K562 (cell line): ENCODE measurements around the gene ACACB. TPM values are rescaled to one million over a fixed set of nuclear protein-coding genes. Genes with fewer than 3 reads are reported as not detected.

ENCODE experiments used
- C11orf30 ChIP-seq: fragments of 450-650 bp; IDR thresholded peaks from 2 replicates; pipeline ENCODE4 v1.6.1; 2016; ENCODE audit warnings: low read depth, mild to moderate bottlenecking
- EP300 ChIP-seq: IDR thresholded peaks from 2 replicates; pipeline ENCODE4 v1.6.1; 2012; ENCODE audit warnings: low read length, improper control_type of control experiment
- FOXK2 ChIP-seq, 2 experiments: fragments of 450-650 bp; IDR thresholded peaks in 1 of 2; conservative IDR thresholded peaks in 1 of 2; 2 replicates each; pipeline ENCODE4 v1.6.1; 2016; ENCODE audit warnings: low read depth in 2 of 2, mild to moderate bottlenecking in 1 of 2
- GABPB1 ChIP-seq: sonication (generic); formaldehyde crosslinking; IDR thresholded peaks from 2 replicates; pipeline ENCODE4 v1.8.0; 2022; ENCODE audit warnings: mild to moderate bottlenecking, missing genetic modification reagents
- MEF2D ChIP-seq: conservative IDR thresholded peaks from 2 replicates; pipeline ENCODE4 v1.6.1; 2016; ENCODE audit warnings: low read depth, missing genetic modification characterization, missing compliant biosample characterization
- NR3C1 ChIP-seq: sonication (generic); formaldehyde crosslinking; IDR thresholded peaks from 2 replicates; pipeline ENCODE4 v1.8.1; 2022; ENCODE audit warnings: missing genetic modification reagents
- PHB2 ChIP-seq: fragments of 450-650 bp; IDR thresholded peaks from 2 replicates; pipeline ENCODE4 v1.6.1; 2017; ENCODE audit warnings: low read depth
- POLR2G ChIP-seq: fragments of 200-400 bp; formaldehyde crosslinking; IDR thresholded peaks from 2 replicates; pipeline ENCODE4 v1.6.1; 2017; ENCODE audit warnings: low read depth, mild to moderate bottlenecking, antibody characterized with exemption, low read length, moderate library complexity
- RAD21 ChIP-seq, 2 experiments: fragments of 250-450 bp in 1 of 2; fragments of 450-650 bp in 1 of 2; sonication (Bioruptor Pico) in 1 of 2; formaldehyde crosslinking in 1 of 2; IDR thresholded peaks in 1 of 2; conservative IDR thresholded peaks in 1 of 2; 2 replicates each; pipeline versions ENCODE4 v1.4.0 to v1.8.0; 2020 to 2022; ENCODE audit warnings: mild to moderate bottlenecking in 2 of 2, moderate library complexity in 1 of 2
- RBM14 ChIP-seq: fragments of 200-400 bp; formaldehyde crosslinking; IDR thresholded peaks from 2 replicates; pipeline ENCODE4 v1.6.1; 2018; ENCODE audit warnings: low read depth, mild to moderate bottlenecking, low read length, moderate library complexity, borderline replicate concordance; ENCODE audit not compliant: insufficient read depth
- SMAD3 ChIP-seq: fragments of 450-650 bp; formaldehyde crosslinking; conservative IDR thresholded peaks from 2 replicates; pipeline ENCODE4 v1.4.0; 2020; ENCODE audit warnings: mild to moderate bottlenecking
- SNRNP70 ChIP-seq: fragments of 200-400 bp; formaldehyde crosslinking; optimal IDR thresholded peaks from 2 replicates; pipeline ENCODE3; 2017; ENCODE audit warnings: low read depth, low read length
- SREBF2 ChIP-seq: sonication (generic); formaldehyde crosslinking; IDR thresholded peaks from 2 replicates; pipeline ENCODE4 v1.4.0; 2020; ENCODE audit warnings: mild to moderate bottlenecking, missing genetic modification reagents
- ZNF12 ChIP-seq: sonication (generic); formaldehyde crosslinking; IDR thresholded peaks from 2 replicates; pipeline ENCODE4 v1.4.0; 2020; ENCODE audit warnings: mild to moderate bottlenecking, missing genetic modification reagents
- ZNF24 ChIP-seq: fragments of 450-650 bp; IDR thresholded peaks from 2 replicates; pipeline ENCODE4 v1.6.1; 2016
- ZNF253 ChIP-seq: fragments of 250-450 bp; sonication (Bioruptor Pico); conservative IDR thresholded peaks from 2 replicates; pipeline ENCODE4 v1.6.1; 2021; ENCODE audit warnings: mild to moderate bottlenecking
- ZNF717 ChIP-seq: fragments of 250-450 bp; sonication (Bioruptor Pico); IDR thresholded peaks from 2 replicates; pipeline ENCODE4 v1.5.0; 2021
- polyA plus RNA-seq, 8 experiments: library from polyadenylated mRNA; depleted of rRNA in 4 of 8; stranded (reverse) in 5 of 8; unstranded in 3 of 8; fragments of >200 nt; fragmentation: Nextera tagmentation in 2 of 8; fragmentation: Illumina TruSeq in 1 of 8; extraction: Ambion mirVana in 2 of 8; extraction: Trizol in 1 of 8; gene quantifications; 2 replicates each; pipeline versions ENCODE4 v1.2.1 to v1.2.3, GENCODE V29; 2011 to 2014; ENCODE audit warnings: inconsistent platforms in 1 of 8, missing spikeins in 1 of 8
- total RNA-seq, 7 experiments: library from RNA; depleted of rRNA in 6 of 7; stranded (reverse); fragments of >200 nt in 6 of 7; fragmentation: Illumina TruSeq in 2 of 7; extraction: Trizol in 2 of 7; gene quantifications; 2 replicates each; pipeline versions ENCODE4 v1.2.1 to v1.2.3, GENCODE V29; 2011 to 2021; ENCODE audit warnings: low replicate concordance in 1 of 7
- TF ChIP-seq, protein P1 (sequence below): fragments of 450-650 bp; formaldehyde crosslinking; conservative IDR thresholded peaks from 2 replicates; pipeline ENCODE4 v1.4.0; 2022; ENCODE audit warnings: mild to moderate bottlenecking, missing genetic modification characterization
- TF ChIP-seq, protein P2 (sequence below), 2 experiments: fragments of 200-800 bp in 1 of 2; sonication (Bioruptor generic) in 1 of 2; sonication (generic) in 1 of 2; formaldehyde crosslinking in 1 of 2; IDR thresholded peaks in 1 of 2; conservative IDR thresholded peaks in 1 of 2; 2 replicates each; pipeline versions ENCODE4 v1.5.0 to v1.6.1; 2016 to 2020; ENCODE audit warnings: missing compliant biosample characterization in 1 of 2, missing genetic modification characterization in 1 of 2, missing genetic modification reagents in 1 of 2
- TF ChIP-seq, protein P3 (sequence below), 2 experiments: fragments of 450-650 bp in 1 of 2; sonication (generic) in 1 of 2; formaldehyde crosslinking in 1 of 2; IDR thresholded peaks in 1 of 2; conservative IDR thresholded peaks in 1 of 2; 2 replicates each; pipeline versions ENCODE4 v1.6.1 to v1.8.1; 2016 to 2023; ENCODE audit warnings: mild to moderate bottlenecking in 2 of 2, moderate library complexity in 2 of 2, inconsistent platforms in 1 of 2, missing genetic modification reagents in 1 of 2
- TF ChIP-seq, protein P4 (sequence below), 3 experiments: fragments of 200-800 bp in 1 of 3; sonication (Bioruptor generic) in 1 of 3; sonication (generic) in 1 of 3; formaldehyde crosslinking in 1 of 3; IDR thresholded peaks; 2 replicates each; pipeline versions ENCODE4 v1.6.1 to v1.8.0; 2016 to 2022; ENCODE audit warnings: mild to moderate bottlenecking in 2 of 3, missing compliant biosample characterization in 2 of 3, missing genetic modification characterization in 2 of 3, missing genetic modification reagents in 1 of 3

ACACB gene
- total and polyA plus RNA-seq, 9 of the 15 experiments (the other 6 are each of a cell fraction or from before 2014, with no cell fraction given) = 0.10 to 2.5 (median 0.83) TPM

DNA sequence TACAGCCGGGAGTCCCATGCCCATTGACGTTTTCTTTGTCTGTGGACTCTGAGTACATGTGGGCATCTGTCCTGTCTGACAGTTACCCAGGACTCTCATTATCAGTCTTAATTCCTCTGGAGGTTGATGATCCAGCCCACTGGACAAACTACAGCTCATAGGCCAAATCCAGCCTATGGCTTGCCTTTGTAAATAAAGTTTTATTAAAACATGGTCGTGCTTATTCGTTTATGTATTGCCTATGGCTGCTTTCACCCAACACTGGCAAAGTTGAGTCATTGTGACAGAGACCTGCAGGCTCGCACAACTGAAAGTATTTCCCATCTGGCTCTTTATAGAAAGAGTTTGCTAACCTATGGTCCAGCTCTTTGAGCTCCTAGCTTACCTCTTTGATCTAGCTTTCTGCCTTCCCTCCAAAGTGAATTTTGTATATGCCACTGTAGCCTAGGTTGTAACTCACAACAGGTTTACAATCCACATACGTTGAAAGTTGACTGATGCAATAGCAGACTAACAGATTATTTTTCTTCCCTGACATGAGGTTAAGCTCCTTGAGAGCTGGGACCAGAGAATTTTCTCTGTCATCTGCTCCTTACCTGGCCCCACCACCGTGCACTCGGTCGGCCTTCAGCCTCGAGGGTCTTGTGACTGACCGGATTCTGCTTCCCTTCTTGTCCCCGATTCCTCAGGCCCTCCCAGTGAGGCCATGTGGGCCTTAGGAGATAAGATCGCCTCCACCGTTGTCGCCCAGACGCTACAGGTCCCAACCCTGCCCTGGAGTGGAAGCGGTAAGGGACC lies 57.3 kb downstream of the ACACB start (continued):
- TF ChIP-seq ZNF24 (no peak), SMAD3 (CRISPR knock-in tag) (0 out of 2 replicates have a peak, but pooled peaks have one; percentile 40), SNRNP70 (no peak), SREBF2 (CRISPR knock-in tag) (no peak), C11orf30 (no peak), FOXK2 (conservative IDR thresholded peaks at IDR 0.05 in 1 of 2, IDR thresholded peaks at IDR 0.05 in 1 of 2; ENCODE audit: low read depth in 2 of 2) (no peak), ZNF717 (CRISPR knock-in tag) (no peak), PHB2 (no peak), RBM14 (no peak), POLR2G (peak; percentile 37; the same call in 1 of the 2 replicates), ZNF253 (CRISPR knock-in tag) (no peak), RAD21 (CRISPR knock-in tag; conservative IDR thresholded peaks at IDR 0.05 in 1 of 2, IDR thresholded peaks at IDR 0.05 in 1 of 2) (0 out of 4 replicates have a peak, but pooled peaks of 1 of the 2 experiments have one; percentile 8), MEF2D (tag) (peak; percentile 71), ZNF12 (no peak), GABPB1 (CRISPR knock-in tag) (no peak), NR3C1 (CRISPR knock-in tag) (no peak), EP300 (peak; percentile 56; the same call in 1 of the 2 replicates)
- TF ChIP-seq, protein P1, sequence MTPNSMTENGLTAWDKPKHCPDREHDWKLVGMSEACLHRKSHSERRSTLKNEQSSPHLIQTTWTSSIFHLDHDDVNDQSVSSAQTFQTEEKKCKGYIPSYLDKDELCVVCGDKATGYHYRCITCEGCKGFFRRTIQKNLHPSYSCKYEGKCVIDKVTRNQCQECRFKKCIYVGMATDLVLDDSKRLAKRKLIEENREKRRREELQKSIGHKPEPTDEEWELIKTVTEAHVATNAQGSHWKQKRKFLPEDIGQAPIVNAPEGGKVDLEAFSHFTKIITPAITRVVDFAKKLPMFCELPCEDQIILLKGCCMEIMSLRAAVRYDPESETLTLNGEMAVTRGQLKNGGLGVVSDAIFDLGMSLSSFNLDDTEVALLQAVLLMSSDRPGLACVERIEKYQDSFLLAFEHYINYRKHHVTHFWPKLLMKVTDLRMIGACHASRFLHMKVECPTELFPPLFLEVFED (CRISPR knock-in tag) = no peak
- TF ChIP-seq, protein P2, sequence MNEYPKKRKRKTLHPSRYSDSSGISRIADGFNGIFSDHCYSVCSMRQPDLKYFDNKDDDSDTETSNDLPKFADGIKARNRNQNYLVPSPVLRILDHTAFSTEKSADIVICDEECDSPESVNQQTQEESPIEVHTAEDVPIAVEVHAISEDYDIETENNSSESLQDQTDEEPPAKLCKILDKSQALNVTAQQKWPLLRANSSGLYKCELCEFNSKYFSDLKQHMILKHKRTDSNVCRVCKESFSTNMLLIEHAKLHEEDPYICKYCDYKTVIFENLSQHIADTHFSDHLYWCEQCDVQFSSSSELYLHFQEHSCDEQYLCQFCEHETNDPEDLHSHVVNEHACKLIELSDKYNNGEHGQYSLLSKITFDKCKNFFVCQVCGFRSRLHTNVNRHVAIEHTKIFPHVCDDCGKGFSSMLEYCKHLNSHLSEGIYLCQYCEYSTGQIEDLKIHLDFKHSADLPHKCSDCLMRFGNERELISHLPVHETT (CRISPR knock-in tag; conservative IDR thresholded peaks at IDR 0.05 in 1 of 2, IDR thresholded peaks at IDR 0.05 in 1 of 2) = no peak
- TF ChIP-seq, protein P3, sequence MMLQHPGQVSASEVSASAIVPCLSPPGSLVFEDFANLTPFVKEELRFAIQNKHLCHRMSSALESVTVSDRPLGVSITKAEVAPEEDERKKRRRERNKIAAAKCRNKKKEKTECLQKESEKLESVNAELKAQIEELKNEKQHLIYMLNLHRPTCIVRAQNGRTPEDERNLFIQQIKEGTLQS (IDR thresholded peaks at IDR 0.05) = peak; percentile 83
- TF ChIP-seq, protein P3 (CRISPR knock-in tag; conservative IDR thresholded peaks at IDR 0.05) = no peak
- TF ChIP-seq, protein P4, sequence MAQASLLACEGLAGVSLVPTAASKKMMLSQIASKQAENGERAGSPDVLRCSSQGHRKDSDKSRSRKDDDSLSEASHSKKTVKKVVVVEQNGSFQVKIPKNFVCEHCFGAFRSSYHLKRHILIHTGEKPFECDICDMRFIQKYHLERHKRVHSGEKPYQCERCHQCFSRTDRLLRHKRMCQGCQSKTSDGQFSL (CRISPR knock-in tag; IDR thresholded peaks at IDR 0.05) = no peak
- TF ChIP-seq, protein P4 (tag; IDR thresholded peaks at IDR 0.05) = 0 out of 4 replicates have a peak, but pooled peaks of 1 of the 2 experiments have one; percentile 32
